Esophagus (tissue), 2 donors: ENCODE data around the gene PRKCI. TPM values are rescaled to one million over a fixed set of nuclear protein-coding genes. Genes with fewer than 3 reads are reported as not detected.
"Not testable (repeated sequence)": the region's sequence is repeated elsewhere in the genome, so short reads cannot be mapped to it uniquely, and the experiment has no call there.

Experiments used
- H3K27ac ChIP-seq, 2 donors: one replicate each; pipeline ENCODE4 v1.5.1; 2013; ENCODE audit warnings: low read depth in 2 of 2, mild to moderate bottlenecking in 2 of 2, inconsistent platforms in 1 of 2, low read length in 1 of 2, moderate library complexity in 1 of 2
- H3K27me3 ChIP-seq, 2 donors: one replicate each; pipeline ENCODE4 v1.6.1; 2013; ENCODE audit warnings: low read length in 2 of 2, control low read depth in 1 of 2, mild to moderate bottlenecking in 1 of 2; ENCODE audit not compliant: insufficient read depth in 2 of 2, control insufficient read depth in 1 of 2
- H3K36me3 ChIP-seq, 2 donors: one replicate each; pipeline ENCODE4 v1.6.1; 2013; ENCODE audit warnings: low read length in 1 of 2; ENCODE audit not compliant: control insufficient read depth in 2 of 2, insufficient read depth in 2 of 2
- H3K4me1 ChIP-seq, 2 donors: one replicate each; pipeline ENCODE4 v1.6.1; 2013; ENCODE audit warnings: low read length in 1 of 2; ENCODE audit not compliant: control insufficient read depth in 2 of 2, insufficient read depth in 2 of 2
- H3K4me3 ChIP-seq, 2 donors: one replicate each; pipeline ENCODE4 v1.5.1; 2013; ENCODE audit warnings: low read length in 2 of 2, mild to moderate bottlenecking in 2 of 2, low read depth in 1 of 2, moderate library complexity in 1 of 2
- H3K9me3 ChIP-seq, 2 donors: one replicate each; pipeline ENCODE4 v1.6.1; 2013; ENCODE audit warnings: mild to moderate bottlenecking in 2 of 2, low read depth in 1 of 2, low read length in 1 of 2, moderate library complexity in 1 of 2; ENCODE audit not compliant: control insufficient read depth in 2 of 2, insufficient read depth in 1 of 2
- WGBS, 2 donors: extraction: QIAGEN DNeasy Blood & Tissue Kit; methylation state at CpG; one replicate each; pipeline ENCODE4 v1.1.7; 2013; 5-methylcytosine and 5-hydroxymethylcytosine counted together
- polyA plus RNA-seq, 2 donors: library from polyadenylated mRNA; stranded (reverse); fragments of 200-250 nt; gene quantifications; one replicate each; pipeline ENCODE4 v1.2.3, GENCODE V29; 2013
- donor health status: healthy with polysubstance abuse.
- donor health status: Bipolar disorder and iron deficiency.

The PRKCI gene
- polyA plus RNA-seq, 2 donors: 12.9 to 15.1 TPM

- Histone ChIP-seq H3K4me3 (no peak overlapping the region), H3K36me3 (peaks cover 0 to 2% of the 10 kb centered on the region in 2 donors), H3K9me3 (no peaks in the 10 kb centered on the region), H3K27me3 (no peaks in the 10 kb centered on the region), H3K4me1 (no peaks in the 10 kb centered on the region), H3K27ac (no peak overlapping the region)
- WGBS, 2 donors: 92 to 96% methylated on average over 3 of the region's 3 CpGs
These were observed 53.6 kb downstream of the PRKCI start for GRCh38 chr3:170275832-170276231.

DNA sequence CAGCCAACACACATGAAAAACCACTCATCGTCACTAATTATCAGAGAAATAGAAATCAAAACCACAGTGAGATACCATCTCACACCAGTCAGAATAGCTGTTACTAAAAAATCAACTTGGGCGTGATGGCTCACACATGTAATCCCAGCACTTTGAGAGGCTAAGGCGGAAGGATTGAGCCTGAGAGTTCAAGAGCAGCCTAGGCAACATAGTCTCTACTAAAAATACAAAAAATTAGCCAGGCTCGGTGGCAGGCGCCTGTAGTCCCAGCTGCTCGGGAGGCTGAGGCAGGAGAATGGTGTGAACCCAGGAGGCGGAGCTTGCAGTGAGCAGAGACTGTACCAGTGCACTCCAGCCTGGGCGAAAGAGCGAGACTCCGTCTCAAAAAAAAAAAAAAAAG, 55.1 kb downstream of the PRKCI start:
- WGBS, 2 donors: 83 to 94% methylated on average over 10 of the region's 10 CpGs
- not testable (repeated sequence) for H3K27me3 ChIP-seq, H3K4me3 ChIP-seq, H3K4me1 ChIP-seq, H3K27ac ChIP-seq, H3K9me3 ChIP-seq, H3K36me3 ChIP-seq

- WGBS, 2 donors: 73 to 74% methylated on average over 5 of the region's 5 CpGs
- no peak overlapping the region for H3K4me3 ChIP-seq
- H3K9me3 ChIP-seq: no peaks in the 10 kb centered on the region
- peaks cover 0 to 2% of the 10 kb centered on the region in 2 donors for H3K36me3 ChIP-seq
- no peaks in the 10 kb centered on the region for H3K4me1 ChIP-seq
- H3K27ac ChIP-seq: no peak overlapping the region
- no peaks in the 10 kb centered on the region for H3K27me3 ChIP-seq
These were observed 55.8 kb downstream of the PRKCI start for GRCh38 chr3:170277833-170278580.

GRCh38 chr3:170278627-170279026, 56.4 kb downstream of the PRKCI start:
- H3K9me3 ChIP-seq: no peaks in the 10 kb centered on the region
- no peaks in the 10 kb centered on the region for H3K4me1 ChIP-seq
- H3K27ac ChIP-seq: no peak overlapping the region
- H3K27me3 ChIP-seq: no peaks in the 10 kb centered on the region
- H3K4me3 ChIP-seq: no peak overlapping the region
- WGBS, 2 donors: 84 to 87% methylated on average over 1 of the region's 1 CpG
- H3K36me3 ChIP-seq: no peaks in the 10 kb centered on the region

- Histone ChIP-seq H3K36me3 (peaks cover 0 to 3% of the 10 kb centered on the region in 2 donors), H3K27me3 (no peaks in the 10 kb centered on the region), H3K9me3 (no peaks in the 10 kb centered on the region), H3K4me1 (no peaks in the 10 kb centered on the region), H3K27ac (no peak overlapping the region), H3K4me3 (no peak overlapping the region)
- 91 to 96% methylated on average over 2 of the region's 2 CpGs for WGBS, 2 donors
These were observed 68.0 kb downstream of the PRKCI start for GRCh38 chr3:170290194-170290593.

- H3K36me3 ChIP-seq: peaks cover 2 to 5% of the 10 kb centered on the region in 2 donors
These were observed 73.4 kb downstream of the PRKCI start for GRCh38 chr3:170295586-170295985.

DNA sequence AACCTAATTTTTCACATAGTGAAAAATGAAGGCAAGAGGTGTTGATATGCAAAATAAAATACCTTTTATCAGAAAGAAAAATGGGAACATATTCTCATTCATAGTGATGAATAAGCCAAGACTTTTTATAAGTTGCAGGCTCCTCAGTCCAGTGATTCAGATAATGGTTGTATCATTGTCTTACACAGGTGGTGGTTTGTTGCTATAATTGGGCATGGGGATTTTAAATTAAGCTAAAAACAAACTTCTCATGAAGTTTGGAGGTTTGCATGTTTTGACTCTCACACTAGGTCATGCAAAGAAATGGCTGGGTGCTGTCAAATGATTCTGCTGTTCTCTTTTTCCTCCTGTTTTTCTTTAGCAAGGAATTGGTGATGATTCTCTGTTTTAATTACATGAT, 74.5 kb downstream of the PRKCI start:
- Histone ChIP-seq H3K4me1 (no peaks in the 10 kb centered on the region), H3K36me3 (peaks cover 2 to 5% of the 10 kb centered on the region in 2 donors), H3K4me3 (no peak overlapping the region), H3K27me3 (no peaks in the 10 kb centered on the region), H3K9me3 (no peaks in the 10 kb centered on the region), H3K27ac (no peak overlapping the region)

More at GRCh38 chr3:170295586-170295985, 73.4 kb downstream of the PRKCI start:
- no peak overlapping the region for H3K27ac ChIP-seq
- no peaks in the 10 kb centered on the region for H3K9me3 ChIP-seq
- no peaks in the 10 kb centered on the region for H3K27me3 ChIP-seq
- WGBS, 2 donors: 90 to 96% methylated on average over 8 of the region's 8 CpGs
- no peak overlapping the region for H3K4me3 ChIP-seq
- no peaks in the 10 kb centered on the region for H3K4me1 ChIP-seq

GRCh38 chr3:170301405-170301804, 79.2 kb downstream of the PRKCI start:
- 32 to 48% methylated on average over 3 of the region's 3 CpGs for WGBS, 2 donors

DNA sequence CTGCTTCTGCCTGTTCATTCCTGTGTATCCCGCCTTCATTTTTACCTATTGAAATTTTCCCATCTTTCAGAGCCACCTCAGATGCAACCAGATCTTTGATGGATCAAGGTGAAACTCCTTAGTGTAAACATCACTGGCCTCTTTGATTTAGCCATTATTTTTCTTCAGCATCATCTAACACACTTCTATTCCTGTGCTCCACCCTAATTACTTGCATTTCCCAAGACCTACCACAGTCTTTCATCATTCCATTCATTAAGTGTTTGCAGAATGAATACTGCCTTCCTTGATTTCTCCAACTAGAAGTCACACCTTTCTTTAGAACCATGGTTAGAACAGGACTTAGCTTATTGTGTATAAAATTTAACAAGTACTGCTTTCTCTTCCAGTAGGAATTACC, 79.8 kb downstream of the PRKCI start:
- no peaks in the 10 kb centered on the region for H3K4me1 ChIP-seq
- H3K27me3 ChIP-seq: no peaks in the 10 kb centered on the region
- no peak overlapping the region for H3K4me3 ChIP-seq
- no peak overlapping the region for H3K27ac ChIP-seq
- no peaks in the 10 kb centered on the region for H3K9me3 ChIP-seq
- peaks cover 2% of the 10 kb centered on the region in 2 donors for H3K36me3 ChIP-seq
- WGBS, 2 donors: 99 to 100% methylated on average over 1 of the region's 1 CpG

More at GRCh38 chr3:170301405-170301804, 79.2 kb downstream of the PRKCI start:
- Histone ChIP-seq H3K27ac (no peak overlapping the region), H3K4me1 (no peaks in the 10 kb centered on the region), H3K36me3 (peaks cover 2% of the 10 kb centered on the region in 2 donors), H3K4me3 (no peak overlapping the region), H3K9me3 (no peaks in the 10 kb centered on the region), H3K27me3 (no peaks in the 10 kb centered on the region)

- H3K4me3 ChIP-seq: no peak overlapping the region
- H3K9me3 ChIP-seq: no peaks in the 10 kb centered on the region
- H3K4me1 ChIP-seq: no peaks in the 10 kb centered on the region
- H3K27ac ChIP-seq: no peak overlapping the region
- 94 to 97% methylated on average over 2 of the region's 2 CpGs for WGBS, 2 donors
- no peaks in the 10 kb centered on the region for H3K27me3 ChIP-seq
- H3K36me3 ChIP-seq: no peaks in the 10 kb centered on the region
These were observed 83.8 kb downstream of the PRKCI start for GRCh38 chr3:170306015-170306414.
